Neural cell (in vitro differentiated cells): Measurements from ENCODE around the gene TFB1M. TPM values are rescaled to one million over a fixed set of nuclear protein-coding genes. Genes with fewer than 3 reads are reported as not detected.

Source experiments
- H2AFZ ChIP-seq: fragments of 200-600, 300-800 bp; sonication (generic), shearing (Covaris generic); 2 replicates; pipeline ENCODE4 v1.6.0; 2014; ENCODE audit warnings: low read depth, mild to moderate bottlenecking, antibody characterized with exemption, low read length, moderate library complexity
- H3F3A ChIP-seq: fragments of 200-600 bp; shearing (Covaris generic); 2 replicates; pipeline ENCODE4 v1.6.1; 2016; ENCODE audit warnings: mild to moderate bottlenecking, moderate library complexity, mixed read lengths, antibody characterized with exemption, low read length; ENCODE audit not compliant: insufficient read depth, poor library complexity, severe bottlenecking
- H3K27ac ChIP-seq: fragments of 200-600, 300-800 bp; sonication (generic), shearing (Covaris generic); 2 replicates; pipeline ENCODE4 v1.5.1; 2014; ENCODE audit warnings: mild to moderate bottlenecking, low read length, moderate library complexity
- H3K27me3 ChIP-seq: fragments of 300-800, 200-600 bp; sonication (generic), shearing (Covaris generic); 2 replicates; pipeline ENCODE4 v1.6.0; 2014; ENCODE audit warnings: mild to moderate bottlenecking, low read depth, low read length, moderate library complexity; ENCODE audit not compliant: insufficient read depth
- H3K36me3 ChIP-seq: fragments of 300-800, 200-600 bp; sonication (generic), shearing (Covaris generic); 2 replicates; pipeline ENCODE4 v1.5.1; 2014; ENCODE audit warnings: mild to moderate bottlenecking, antibody characterized with exemption, low read length, moderate library complexity; ENCODE audit not compliant: insufficient read depth
- H3K4me2 ChIP-seq: fragments of 300-800, 200-600 bp; sonication (generic), shearing (Covaris generic); 2 replicates; pipeline ENCODE4 v1.6.0; 2014; ENCODE audit warnings: mild to moderate bottlenecking, low read length
- H3K4me3 ChIP-seq: fragments of 300-800, 200-600 bp; sonication (generic), shearing (Covaris generic); 2 replicates; pipeline ENCODE4 v1.5.1; 2014; ENCODE audit warnings: mild to moderate bottlenecking, low read length, moderate library complexity
- H3K79me2 ChIP-seq: fragments of 200-600 bp; shearing (Covaris generic); replicated peaks from 2 replicates; pipeline ENCODE4 v1.6.0; 2014; ENCODE audit warnings: mild to moderate bottlenecking, low read length, moderate library complexity; ENCODE audit not compliant: insufficient read depth
- H3K9ac ChIP-seq: fragments of 300-800, 200-600 bp; sonication (generic), shearing (Covaris generic); 2 replicates; pipeline ENCODE4 v1.6.1; 2016; ENCODE audit warnings: mild to moderate bottlenecking, low read length, mixed read lengths
- H3K9me2 ChIP-seq: fragments of 200-600 bp; shearing (Covaris generic); 2 replicates; pipeline ENCODE4 v1.6.1; 2016; ENCODE audit warnings: mild to moderate bottlenecking, low read length, mixed read lengths; ENCODE audit not compliant: insufficient read depth
- H3K9me3 ChIP-seq: fragments of 200-600, 300-800 bp; sonication (generic), shearing (Covaris generic); 2 replicates; pipeline ENCODE4 v1.6.1; 2016; ENCODE audit warnings: mild to moderate bottlenecking, mixed run types, low read length, moderate library complexity, mixed read lengths
- H4K20me1 ChIP-seq: fragments of 200-600 bp; shearing (Covaris generic); 2 replicates; pipeline ENCODE4 v1.6.1; 2016; ENCODE audit warnings: mild to moderate bottlenecking, mixed run types; ENCODE audit not compliant: insufficient read depth
- CTCF ChIP-seq: fragments of 450-650 bp; IDR thresholded peaks from 2 replicates; pipeline ENCODE4 v1.5.1; 2014; ENCODE audit warnings: antibody characterized with exemption, mild to moderate bottlenecking, moderate library complexity; ENCODE audit not compliant: poor library complexity, severe bottlenecking
- EP300 ChIP-seq: fragments of 450-650 bp; conservative IDR thresholded peaks from 2 replicates; pipeline ENCODE4 v1.6.1; 2014; ENCODE audit warnings: antibody characterized with exemption, mild to moderate bottlenecking, moderate library complexity; ENCODE audit not compliant: poor library complexity, severe bottlenecking
- EZH2 ChIP-seq: fragments of 200-600, 300-800 bp; shearing (Covaris generic), sonication (generic); IDR thresholded peaks from 2 replicates; pipeline ENCODE4 v1.6.1; 2014; ENCODE audit warnings: antibody characterized with exemption, low read length, borderline replicate concordance, mild to moderate bottlenecking; ENCODE audit not compliant: insufficient read depth, poor library complexity, severe bottlenecking
- MXI1 ChIP-seq: fragments of 450-650 bp; conservative IDR thresholded peaks from 2 replicates; pipeline ENCODE4 v1.6.1; 2014; ENCODE audit warnings: antibody characterized with exemption, mild to moderate bottlenecking; ENCODE audit not compliant: poor library complexity, severe bottlenecking
- POLR2AphosphoS5 ChIP-seq: IDR thresholded peaks from 2 replicates; pipeline ENCODE4 v1.6.1; 2012
- RAD21 ChIP-seq: fragments of 450-650 bp; conservative IDR thresholded peaks from 2 replicates; pipeline ENCODE4 v1.6.1; 2014; ENCODE audit warnings: antibody characterized with exemption, mild to moderate bottlenecking, moderate library complexity
- REST ChIP-seq: IDR thresholded peaks from 2 replicates; pipeline ENCODE4 v1.6.1; 2012; ENCODE audit warnings: borderline replicate concordance
- SMC3 ChIP-seq: fragments of 450-650 bp; conservative IDR thresholded peaks from 2 replicates; pipeline ENCODE4 v1.6.1; 2014; ENCODE audit warnings: antibody characterized with exemption, mild to moderate bottlenecking, moderate library complexity; ENCODE audit not compliant: poor library complexity
- TAF1 ChIP-seq: IDR thresholded peaks from 2 replicates; pipeline ENCODE4 v1.6.1; 2012; ENCODE audit warnings: low read depth
- polyA plus RNA-seq: library from polyadenylated mRNA; depleted of rRNA; stranded (reverse); fragments of >200 nt; gene quantifications from 2 replicates; pipeline ENCODE4 v1.2.3, GENCODE V29; 2014

TFB1M gene
- polyA plus RNA-seq, 1 donor from 2014 or later = 15.5 TPM

- Histone ChIP-seq H3K4me2 (no peak overlapping the region), H3K9me2 (no peaks in the 10 kb centered on the region), H3K27me3 (no peaks in the 10 kb centered on the region), H4K20me1 (no peaks in the 10 kb centered on the region), H3K9ac (no peak overlapping the region), H3K79me2 (peaks cover 68% of the 10 kb centered on the region), H3F3A (peaks cover 3% of the 10 kb centered on the region), H2AFZ (no peak overlapping the region), H3K27ac (no peak overlapping the region), H3K9me3 (no peaks in the 10 kb centered on the region), H3K4me3 (no peak overlapping the region), H3K36me3 (no peaks in the 10 kb centered on the region)
- no peak for TF ChIP-seq POLR2AphosphoS5
- no peak for TF ChIP-seq REST
- no peak for TF ChIP-seq SMC3
- no peak for TF ChIP-seq TAF1
- no peak for TF ChIP-seq EP300
Measured at GRCh38 chr6:155222506-155222905, 91.8 kb downstream of the TFB1M start.

GRCh38 chr6:155221086-155221485 is 93.2 kb downstream of the TFB1M start:
- Histone ChIP-seq H3K9ac (peak overlapping the region; percentile 8), H3F3A (peaks cover 3% of the 10 kb centered on the region), H3K9me3 (no peaks in the 10 kb centered on the region), H3K9me2 (no peaks in the 10 kb centered on the region), H3K36me3 (no peaks in the 10 kb centered on the region), H4K20me1 (no peaks in the 10 kb centered on the region), H3K27me3 (no peaks in the 10 kb centered on the region), H3K79me2 (peaks cover 67% of the 10 kb centered on the region), H3K4me2 (no peak overlapping the region), H3K27ac (peak overlapping the region; percentile 45), H3K4me3 (peak overlapping the region; percentile 68), H2AFZ (no peak overlapping the region)
- TF ChIP-seq CTCF (no peak), TAF1 (no peak), MXI1 (no peak), POLR2AphosphoS5 (peak; percentile 24), REST (no peak), RAD21 (no peak), EP300 (peak; percentile 19), EZH2 (no peak), SMC3 (no peak)
